HepG2 (cell line): Measurements from ENCODE around the gene FNBP1L. TPM values are rescaled to one million over a fixed set of nuclear protein-coding genes. Genes with fewer than 3 reads are reported as not detected.

Experiments used
- ATAC-seq: fragments of 200-7000 bp; cut with Tn5 transposase; 3 replicates; pipeline ENCODE4 v1.9.1; 2020; ENCODE audit warnings: mild to moderate bottlenecking, moderate library complexity
- BruUV-seq: library from RNA; stranded (reverse); fragments of 400-500 nt; replicated peaks from 2 replicates; lab custom pipeline; 2021; lab: Mats Ljungman, UMichigan
- CTCF ChIA-PET: fragments of 300-600 bp; formaldehyde crosslinking; extraction: SDS; loops from one replicate; lab custom pipeline; 2021; ENCODE audit warnings: low total read pairs, inconsistent platforms, low intra/inter-chr PET ratio; lab: Yijun Ruan, JAX
- POLR2A ChIA-PET: fragments of 350-600 bp; sonication (Branson Sonifier 250); formaldehyde crosslinking; loops from one replicate; lab custom pipeline; 2020; ENCODE audit warnings: antibody characterized with exemption, inconsistent platforms; lab: Yijun Ruan, JAX
- DNase-seq: peaks from one replicate; pipeline ENCODE4 v3.0.0-alpha.2; 2015; ENCODE audit warnings: low spot score
- FAIRE-seq: peaks from 3 replicates; lab custom pipeline; 2011; peaks lifted over from hg19 to GRCh38; lab: Jason Lieb, UNC
- H2AFZ ChIP-seq: one replicate; pipeline ENCODE4 v1.6.1; 2011; ENCODE audit warnings: low read length, inconsistent platforms
- H3K27ac ChIP-seq: fragments of 300-600 bp; 3 replicates; pipeline ENCODE4 v1.8.0; 2011; ENCODE audit warnings: mixed run types, mild to moderate bottlenecking, mixed read lengths, low read length, inconsistent platforms; ENCODE audit not compliant: insufficient read depth; ENCODE audit errors: extremely low read length
- H3K27me3 ChIP-seq, 2 experiments: fragments of 200-600 bp in 1 of 2; 2 replicates in 1 of 2; 3 replicates in 1 of 2; pipeline versions ENCODE4 v1.6.0 to v1.8.0; 2011; ENCODE audit warnings: low read length in 2 of 2, mild to moderate bottlenecking in 2 of 2, moderate library complexity in 2 of 2, inconsistent platforms in 1 of 2; ENCODE audit not compliant: insufficient read depth in 2 of 2, control insufficient read depth in 1 of 2
- H3K36me3 ChIP-seq, 2 experiments: fragments of 200-600 bp in 1 of 2; replicated peaks in 1 of 2; 2 replicates in 1 of 2; 3 replicates in 1 of 2; pipeline versions ENCODE4 v1.5.1 to v1.8.0; 2011; ENCODE audit warnings: low read length in 2 of 2, inconsistent platforms in 1 of 2; ENCODE audit not compliant: insufficient read depth in 2 of 2, control insufficient read depth in 1 of 2
- H3K4me1 ChIP-seq: 2 replicates; pipeline ENCODE4 v1.5.1; 2012; ENCODE audit warnings: low read length, inconsistent platforms; ENCODE audit not compliant: insufficient read depth
- H3K4me2 ChIP-seq: 2 replicates; pipeline ENCODE4 v1.6.0; 2011; ENCODE audit warnings: low read depth, low read length, inconsistent platforms
- H3K4me3 ChIP-seq, 3 experiments: fragments of 200-600 bp in 1 of 3; sonication (generic), shearing (Covaris generic) in 1 of 3; replicated peaks in 1 of 3; 2 replicates each; pipeline ENCODE4 v1.5.1; 2011 to 2016; ENCODE audit warnings: low read length in 3 of 3, inconsistent platforms in 2 of 3, low read depth in 2 of 3, mild to moderate bottlenecking in 2 of 3, control low read depth in 1 of 3, mixed read lengths in 1 of 3; ENCODE audit not compliant: insufficient read depth in 1 of 3
- H3K79me2 ChIP-seq: one replicate; pipeline ENCODE4 v1.6.1; 2011; ENCODE audit warnings: low read length, inconsistent platforms; ENCODE audit not compliant: insufficient read depth
- H3K9ac ChIP-seq: 2 replicates; pipeline ENCODE4 v1.6.0; 2011; ENCODE audit warnings: mild to moderate bottlenecking, low read depth, low read length, inconsistent platforms; ENCODE audit not compliant: insufficient read depth
- H3K9me3 ChIP-seq: 2 replicates; pipeline ENCODE4 v1.5.1; 2012; ENCODE audit warnings: mild to moderate bottlenecking, low read length
- H4K20me1 ChIP-seq: 2 replicates; pipeline ENCODE4 v1.6.0; 2011; ENCODE audit warnings: inconsistent platforms, mild to moderate bottlenecking, low read length, moderate library complexity; ENCODE audit not compliant: insufficient read depth
- CHD2 ChIP-seq: IDR thresholded peaks from 2 replicates; pipeline ENCODE4 v1.6.1; 2011; ENCODE audit warnings: low read depth, low read length, improper control_type of control experiment
- ELF3 ChIP-seq: IDR thresholded peaks from 2 replicates; pipeline ENCODE4 v1.6.1; 2016; ENCODE audit warnings: missing genetic modification reagents, missing compliant biosample characterization
- ETV5 ChIP-seq: IDR thresholded peaks from 2 replicates; pipeline ENCODE4 v1.6.1; 2018; ENCODE audit warnings: missing biosample characterization, missing genetic modification reagents, inconsistent platforms, borderline replicate concordance
- FOSL2 ChIP-seq: sonication (generic); formaldehyde crosslinking; IDR thresholded peaks from 2 replicates; pipeline ENCODE4 v1.4.0; 2020; ENCODE audit warnings: missing genetic modification reagents
- HMG20A ChIP-seq: IDR thresholded peaks from 2 replicates; pipeline ENCODE4 v1.6.1; 2016; ENCODE audit warnings: borderline replicate concordance
- JARID2 ChIP-seq: sonication (generic); formaldehyde crosslinking; IDR thresholded peaks from 2 replicates; pipeline ENCODE4 v1.8.1; 2023; ENCODE audit warnings: missing genetic modification reagents, inconsistent platforms; ENCODE audit not compliant: insufficient replicate concordance
- RAD51 ChIP-seq: fragments of 450-650 bp; IDR thresholded peaks from 2 replicates; pipeline ENCODE4 v1.6.1; 2016; ENCODE audit warnings: borderline replicate concordance
- RARA ChIP-seq: IDR thresholded peaks from 2 replicates; pipeline ENCODE4 v1.6.1; 2016; ENCODE audit warnings: missing genetic modification reagents, missing compliant biosample characterization
- SAP130 ChIP-seq: IDR thresholded peaks from 2 replicates; pipeline ENCODE4 v1.6.1; 2016; ENCODE audit warnings: low read depth
- TBX2 ChIP-seq: sonication (generic); formaldehyde crosslinking; IDR thresholded peaks from 2 replicates; pipeline ENCODE4 v1.5.0; 2020; ENCODE audit warnings: missing genetic modification reagents, mild to moderate bottlenecking, borderline replicate concordance
- TCF7 ChIP-seq: sonication (generic); IDR thresholded peaks from 2 replicates; pipeline ENCODE4 v1.6.1; 2016; ENCODE audit warnings: antibody characterized with exemption, low read depth
- ZNF484 ChIP-seq: sonication (generic); formaldehyde crosslinking; IDR thresholded peaks from 2 replicates; pipeline ENCODE4 v1.5.1; 2020; ENCODE audit warnings: mild to moderate bottlenecking, low read depth, missing genetic modification reagents, borderline replicate concordance
- ZNF629 ChIP-seq: sonication (generic); formaldehyde crosslinking; conservative IDR thresholded peaks from 2 replicates; pipeline ENCODE4 v1.5.0; 2020; ENCODE audit warnings: missing genetic modification reagents
- ZNF670 ChIP-seq: sonication (generic); formaldehyde crosslinking; IDR thresholded peaks from 2 replicates; pipeline ENCODE4 v1.8.0; 2022; ENCODE audit warnings: mild to moderate bottlenecking, missing genetic modification reagents, borderline replicate concordance
- ZNF772 ChIP-seq: sonication (generic); formaldehyde crosslinking; IDR thresholded peaks from 2 replicates; pipeline ENCODE4 v1.5.0; 2020; ENCODE audit warnings: mild to moderate bottlenecking, missing genetic modification reagents
- WGBS: methylation state at CpG from one replicate; pipeline ENCODE4 v1.1.6; 2017; ENCODE audit warnings: low lambda C conversion rate; 5-methylcytosine and 5-hydroxymethylcytosine counted together
- in situ Hi-C: cut with HindIII; loops from 2 replicates; pipeline ENCODE4 v1.10.0; 2017; ENCODE audit warnings: low pct_unique_long_range_greater_than_20kb; ENCODE audit not compliant: extremely low pct_ligation_motif_present
- intact Hi-C: fragments of 100-400 bp; cut with micrococcal nuclease; formaldehyde crosslinking; loops from one replicate; pipeline ENCODE4 v1.10.0; 2022; ENCODE audit not compliant: unreplicated experiment
- polyA plus RNA-seq, 8 experiments: library from polyadenylated mRNA; depleted of rRNA in 3 of 8; stranded (reverse) in 7 of 8; unstranded in 1 of 8; fragments of >200 nt; fragmentation: Illumina TruSeq in 4 of 8; extraction: Trizol in 4 of 8; gene quantifications; 2 replicates each; pipeline versions ENCODE4 v1.2.1 to v1.2.3, GENCODE V29; 2011 to 2016; ENCODE audit warnings: low read depth in 4 of 8, missing spikeins in 1 of 8, mixed read lengths in 1 of 8; ENCODE audit not compliant: insufficient read depth in 1 of 8
- total RNA-seq, 5 experiments: library from RNA; depleted of rRNA; stranded (reverse); fragments of >200 nt; fragmentation: Illumina TruSeq; extraction: Trizol; gene quantifications; 2 replicates each; pipeline ENCODE4 v1.2.3, GENCODE V29; 2016; ENCODE audit warnings: low read depth in 1 of 5
- TF ChIP-seq, protein P1 (sequence below): sonication (generic); formaldehyde crosslinking; conservative IDR thresholded peaks from 2 replicates; pipeline ENCODE4 v1.4.0; 2020; ENCODE audit warnings: mild to moderate bottlenecking, missing genetic modification reagents, moderate library complexity

Gene FNBP1L
- total and polyA plus RNA-seq, 2 of the 13 experiments (the other 11 are each of a cell fraction or from before 2014, with no cell fraction given) = 24.1 to 27.1 TPM

DNA sequence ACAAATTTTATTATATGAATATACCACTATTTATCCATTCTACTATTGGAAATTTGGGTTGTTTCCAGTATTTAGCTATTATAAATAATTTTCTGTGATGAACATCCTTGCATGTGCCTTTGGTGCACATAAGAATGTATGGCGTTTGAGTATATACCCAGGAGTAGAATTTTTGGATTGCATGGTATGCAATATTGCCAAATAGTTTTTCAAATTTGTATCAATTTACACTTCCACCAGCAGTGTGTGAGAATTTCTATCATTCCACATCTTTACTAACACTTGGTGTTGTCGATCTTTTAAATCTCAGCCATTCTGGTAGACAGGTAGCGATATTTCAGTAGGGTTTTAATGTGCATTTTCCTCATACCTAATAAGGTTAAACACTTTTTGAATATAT, 9.2 kb upstream of the FNBP1L start:
- no TSS peak for BruUV-seq
- ChIA-PET CTCF (interaction anchor here (1.3 kb wide), 1 partner anchor 412 kb away, joined by 3 read pairs; no protein-coding TSS in a partner anchor), POLR2A (no interaction called here)
- H3K4me2 ChIP-seq = no peak overlapping the region
- H3K79me2 ChIP-seq = no peaks in the 10 kb centered on the region
- H3K4me3 ChIP-seq = no peak overlapping the region
- FAIRE-seq (no peak), DNase-seq (no peak), ATAC-seq (no peak)
- H3K4me1 ChIP-seq = peaks cover 22% of the 10 kb centered on the region
- no peak overlapping the region for H3K9ac ChIP-seq
- no peak overlapping the region for H3K27ac ChIP-seq
- no peaks in the 10 kb centered on the region for H3K27me3 ChIP-seq
- intact Hi-C loops = loop anchor here (1.0 to 5.0 kb wide), 3 partner anchors 136 to 406 kb away; no protein-coding TSS in a partner anchor
- H4K20me1 ChIP-seq = no peaks in the 10 kb centered on the region
- H3K36me3 ChIP-seq = no peaks in the 10 kb centered on the region
- H2AFZ ChIP-seq = no peak overlapping the region
- no peaks in the 10 kb centered on the region for H3K9me3 ChIP-seq
- TF ChIP-seq ZNF670 (CRISPR knock-in tag) = no peak
- whole genome bisulfite sequencing = 80% methylated on average over 3 of the region's 3 CpGs
- in situ Hi-C loops = loop anchor here (10.0 kb wide), 1 partner anchor 386 kb away; no protein-coding TSS in a partner anchor

DNA sequence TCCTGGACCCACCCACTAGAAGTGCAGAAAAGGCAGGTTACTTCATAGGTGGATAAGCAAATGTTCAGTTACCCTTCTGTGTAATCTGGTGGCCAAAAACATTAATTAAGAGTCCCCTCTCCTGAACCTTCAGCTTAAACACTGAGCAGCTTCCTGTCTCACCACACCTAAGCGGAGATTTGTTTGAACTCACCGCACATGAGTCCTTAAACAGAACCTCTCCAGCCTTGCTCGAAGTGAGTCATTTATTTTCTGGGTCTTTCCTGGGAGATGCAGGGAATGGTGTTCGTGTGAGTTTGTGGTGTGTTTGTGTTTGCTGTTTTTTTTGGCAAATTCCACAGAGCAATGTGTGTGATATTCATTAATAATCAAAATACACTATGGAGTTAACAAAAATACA, 7.6 kb upstream of the FNBP1L start:
- ChIA-PET POLR2A (interaction anchor here (1.8 kb wide), 1 partner anchor 178 kb away, joined by 12 read pairs; no protein-coding TSS in a partner anchor), CTCF (no interaction called here)
- FAIRE-seq = no peak
- peak overlapping the region; percentile 56 for H3K4me2 ChIP-seq
- H3K36me3 ChIP-seq = no peaks in the 10 kb centered on the region
- no peaks in the 10 kb centered on the region for H3K9me3 ChIP-seq
- WGBS = 0% methylated on average over 4 of the region's 4 CpGs
- peak overlapping the region; percentile 5 for H2AFZ ChIP-seq
- no peaks in the 10 kb centered on the region for H3K79me2 ChIP-seq
- no peaks in the 10 kb centered on the region for H4K20me1 ChIP-seq
- H3K27me3 ChIP-seq = no peaks in the 10 kb centered on the region
- peak; percentile 71 for DNase-seq
- H3K27ac ChIP-seq = no peak overlapping the region
- H3K9ac ChIP-seq = no peak overlapping the region
- no TSS peak for BruUV-seq
- intact Hi-C loops = no loop called here
- in situ Hi-C loops = no loop called here
- ATAC-seq = peak; percentile 78
- peaks cover 22% of the 10 kb centered on the region for H3K4me1 ChIP-seq
- H3K4me3 ChIP-seq = no peak overlapping the region
- TF ChIP-seq ETV5 (CRISPR knock-in tag) (peak; percentile 37; the same call in 1 of the 2 replicates), TCF7 (peak; percentile 76), ELF3 (CRISPR knock-in tag) (0 out of 2 replicates have a peak, but pooled peaks have one; percentile 18), ZNF629 (CRISPR knock-in tag) (no peak), SAP130 (CRISPR knock-in tag) (peak; percentile 39; the same call in 1 of the 2 replicates), ZNF484 (no peak), TBX2 (CRISPR knock-in tag) (peak; percentile 35; the same call in 1 of the 2 replicates), JARID2 (CRISPR knock-in tag) (no peak), RAD51 (no peak), CHD2 (no peak), FOSL2 (peak; percentile 84), HMG20A (CRISPR knock-in tag) (peak; percentile 11; the same call in 1 of the 2 replicates), RARA (peak; percentile 47; the same call in 1 of the 2 replicates), ZNF772 (CRISPR knock-in tag) (no peak)
- TF ChIP-seq, protein P1, sequence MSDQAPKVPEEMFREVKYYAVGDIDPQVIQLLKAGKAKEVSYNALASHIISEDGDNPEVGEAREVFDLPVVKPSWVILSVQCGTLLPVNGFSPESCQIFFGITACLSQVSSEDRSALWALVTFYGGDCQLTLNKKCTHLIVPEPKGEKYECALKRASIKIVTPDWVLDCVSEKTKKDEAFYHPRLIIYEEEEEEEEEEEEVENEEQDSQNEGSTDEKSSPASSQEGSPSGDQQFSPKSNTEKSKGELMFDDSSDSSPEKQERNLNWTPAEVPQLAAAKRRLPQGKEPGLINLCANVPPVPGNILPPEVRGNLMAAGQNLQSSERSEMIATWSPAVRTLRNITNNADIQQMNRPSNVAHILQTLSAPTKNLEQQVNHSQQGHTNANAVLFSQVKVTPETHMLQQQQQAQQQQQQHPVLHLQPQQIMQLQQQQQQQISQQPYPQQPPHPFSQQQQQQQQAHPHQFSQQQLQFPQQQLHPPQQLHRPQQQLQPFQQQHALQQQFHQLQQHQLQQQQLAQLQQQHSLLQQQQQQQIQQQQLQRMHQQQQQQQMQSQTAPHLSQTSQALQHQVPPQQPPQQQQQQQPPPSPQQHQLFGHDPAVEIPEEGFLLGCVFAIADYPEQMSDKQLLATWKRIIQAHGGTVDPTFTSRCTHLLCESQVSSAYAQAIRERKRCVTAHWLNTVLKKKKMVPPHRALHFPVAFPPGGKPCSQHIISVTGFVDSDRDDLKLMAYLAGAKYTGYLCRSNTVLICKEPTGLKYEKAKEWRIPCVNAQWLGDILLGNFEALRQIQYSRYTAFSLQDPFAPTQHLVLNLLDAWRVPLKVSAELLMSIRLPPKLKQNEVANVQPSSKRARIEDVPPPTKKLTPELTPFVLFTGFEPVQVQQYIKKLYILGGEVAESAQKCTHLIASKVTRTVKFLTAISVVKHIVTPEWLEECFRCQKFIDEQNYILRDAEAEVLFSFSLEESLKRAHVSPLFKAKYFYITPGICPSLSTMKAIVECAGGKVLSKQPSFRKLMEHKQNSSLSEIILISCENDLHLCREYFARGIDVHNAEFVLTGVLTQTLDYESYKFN (CRISPR knock-in tag) = 0 out of 2 replicates have a peak, but pooled peaks have one; percentile 18
